HCT116 (cell line): ENCODE results near the gene PLCB1.

Source experiments
- CEBPB ChIP-seq: IDR thresholded peaks from 2 replicates; pipeline ENCODE4 v1.6.1; 2012; ENCODE audit warnings: low read depth
- EGR1 ChIP-seq: IDR thresholded peaks from 2 replicates; pipeline ENCODE4 v1.6.1; 2012; ENCODE audit warnings: low read depth
- EZH2 ChIP-seq: fragments of 200-600 bp; sonication (generic); IDR thresholded peaks from 2 replicates; pipeline ENCODE4 v1.6.1; 2017; ENCODE audit warnings: antibody characterized with exemption, mixed run types
- EZH2phosphoT487 ChIP-seq: fragments of 200-600 bp; IDR thresholded peaks from 2 replicates; pipeline ENCODE4 v1.6.1; 2018; ENCODE audit warnings: antibody characterized with exemption, borderline replicate concordance
- JUND ChIP-seq: IDR thresholded peaks from 2 replicates; pipeline ENCODE4 v1.6.1; 2012
- POLR2A ChIP-seq: IDR thresholded peaks from 2 replicates; pipeline ENCODE4 v1.7.0; 2011; ENCODE audit warnings: borderline replicate concordance; ENCODE audit not compliant: insufficient read depth, insufficient read length; ENCODE audit errors: extremely low read depth
- POLR2AphosphoS5 ChIP-seq: IDR thresholded peaks from 2 replicates; pipeline ENCODE4 v1.6.1; 2011; ENCODE audit warnings: mild to moderate bottlenecking, low read depth, low read length, moderate library complexity
- SRF ChIP-seq: IDR thresholded peaks from 2 replicates; pipeline ENCODE4 v1.6.1; 2012; ENCODE audit warnings: low read depth
- YY1 ChIP-seq: IDR thresholded peaks from 2 replicates; pipeline ENCODE4 v1.6.1; 2011; ENCODE audit warnings: low read length, low read depth, moderate library complexity, mild to moderate bottlenecking; ENCODE audit not compliant: insufficient replicate concordance; ENCODE audit errors: extremely low read depth
- ZFX ChIP-seq: fragments of 450-650 bp; IDR thresholded peaks from 2 replicates; pipeline ENCODE4 v1.6.1; 2017
- ZNF274 ChIP-seq: fragments of 200-500 bp; sonication (Bioruptor generic); IDR thresholded peaks from 2 replicates; pipeline ENCODE4 v1.6.1; 2014; ENCODE audit warnings: mild to moderate bottlenecking, low read depth, low read length, inconsistent platforms
- TF ChIP-seq, protein P1 (sequence below), 3 experiments: fragments of 200-600 bp in 1 of 3; sonication (generic) in 1 of 3; IDR thresholded peaks in 2 of 3; conservative IDR thresholded peaks in 1 of 3; 2 replicates each; pipeline ENCODE4 v1.5.1; 2012 to 2017; ENCODE audit warnings: low read depth in 2 of 3, low read length in 2 of 3, antibody characterized with exemption in 1 of 3, borderline replicate concordance in 1 of 3, control low read depth in 1 of 3, mild to moderate bottlenecking in 1 of 3, mixed read lengths in 1 of 3, mixed run types in 1 of 3, moderate library complexity in 1 of 3; ENCODE audit not compliant: insufficient read depth in 1 of 3
- TF ChIP-seq, protein P2 (sequence below): IDR thresholded peaks from 2 replicates; pipeline ENCODE4 v1.6.1; 2012

DNA sequence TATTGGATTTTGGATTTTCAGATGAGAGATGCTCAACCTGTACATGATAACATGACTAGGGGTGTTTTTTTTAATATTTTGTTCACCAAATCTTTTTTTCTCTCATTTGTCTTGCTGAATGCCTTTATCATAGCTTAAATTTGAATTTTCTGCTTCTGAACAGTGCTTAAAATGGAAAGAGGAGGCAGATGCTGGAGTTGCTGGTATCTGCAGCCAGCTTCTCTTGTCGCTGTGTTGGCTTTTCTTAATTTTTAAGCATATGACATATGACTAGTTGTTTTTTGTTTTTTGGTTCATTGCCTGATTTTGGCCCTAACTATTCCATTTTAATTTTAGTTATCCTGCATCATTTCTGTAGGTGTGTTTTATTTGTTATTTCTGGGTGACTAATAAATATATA is 196.1 kb downstream of the PLCB1 start:
- TF ChIP-seq, protein P1, sequence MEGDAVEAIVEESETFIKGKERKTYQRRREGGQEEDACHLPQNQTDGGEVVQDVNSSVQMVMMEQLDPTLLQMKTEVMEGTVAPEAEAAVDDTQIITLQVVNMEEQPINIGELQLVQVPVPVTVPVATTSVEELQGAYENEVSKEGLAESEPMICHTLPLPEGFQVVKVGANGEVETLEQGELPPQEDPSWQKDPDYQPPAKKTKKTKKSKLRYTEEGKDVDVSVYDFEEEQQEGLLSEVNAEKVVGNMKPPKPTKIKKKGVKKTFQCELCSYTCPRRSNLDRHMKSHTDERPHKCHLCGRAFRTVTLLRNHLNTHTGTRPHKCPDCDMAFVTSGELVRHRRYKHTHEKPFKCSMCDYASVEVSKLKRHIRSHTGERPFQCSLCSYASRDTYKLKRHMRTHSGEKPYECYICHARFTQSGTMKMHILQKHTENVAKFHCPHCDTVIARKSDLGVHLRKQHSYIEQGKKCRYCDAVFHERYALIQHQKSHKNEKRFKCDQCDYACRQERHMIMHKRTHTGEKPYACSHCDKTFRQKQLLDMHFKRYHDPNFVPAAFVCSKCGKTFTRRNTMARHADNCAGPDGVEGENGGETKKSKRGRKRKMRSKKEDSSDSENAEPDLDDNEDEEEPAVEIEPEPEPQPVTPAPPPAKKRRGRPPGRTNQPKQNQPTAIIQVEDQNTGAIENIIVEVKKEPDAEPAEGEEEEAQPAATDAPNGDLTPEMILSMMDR (IDR thresholded peaks at IDR 0.05 in 2 of 3, conservative IDR thresholded peaks at IDR 0.05 in 1 of 3; ENCODE audit: borderline replicate concordance in 1 of 3, insufficient read depth in 1 of 3, low read depth in 2 of 3, low read length in 2 of 3): no peak
- no peak for TF ChIP-seq ZNF274
- no peak for TF ChIP-seq POLR2AphosphoS5
- TF ChIP-seq POLR2A: no peak
- no peak for TF ChIP-seq EZH2
- TF ChIP-seq EGR1: no peak
- no peak for TF ChIP-seq SRF
- no peak for TF ChIP-seq ZFX
- TF ChIP-seq EZH2phosphoT487: no peak
- no peak for TF ChIP-seq JUND
- no peak for TF ChIP-seq CEBPB
- TF ChIP-seq, protein P2, sequence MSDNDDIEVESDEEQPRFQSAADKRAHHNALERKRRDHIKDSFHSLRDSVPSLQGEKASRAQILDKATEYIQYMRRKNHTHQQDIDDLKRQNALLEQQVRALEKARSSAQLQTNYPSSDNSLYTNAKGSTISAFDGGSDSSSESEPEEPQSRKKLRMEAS: no peak
- no peak for TF ChIP-seq YY1
